Stimulated activated CD4-positive, alpha-beta T cell treated with anti-CD3 and anti-CD28 coated beads, TNF-alpha, amount 100 ng/mL, for 24 hours (primary cell): Measurements from ENCODE around the gene CASP2.

ENCODE experiments used
- DNase-seq, 3 experiments: peaks; one replicate each; pipeline ENCODE4 v3.0.0-alpha.2; 2020; ENCODE audit warnings: low read depth in 3 of 3

CASP2 gene

DNA sequence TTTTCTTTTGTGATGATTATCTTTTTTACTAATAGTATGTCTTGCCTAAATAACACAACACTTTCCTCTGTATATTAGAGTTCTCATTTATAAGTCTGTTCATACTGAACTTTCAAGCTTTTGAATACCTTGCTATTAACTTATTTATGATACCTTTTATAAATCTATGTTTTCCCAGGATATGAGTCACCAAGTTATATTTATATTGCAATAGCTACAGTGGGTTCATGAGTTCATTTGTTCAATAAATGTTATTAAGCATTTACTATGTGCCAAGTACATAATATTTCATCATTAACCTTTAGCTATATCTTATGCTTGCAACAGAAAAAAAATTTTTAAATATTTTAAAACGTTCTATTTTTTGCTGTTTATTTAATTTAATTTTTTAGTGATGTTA lies 46.1 kb downstream of the CASP2 start:
- DNase-seq = no peak

DNA sequence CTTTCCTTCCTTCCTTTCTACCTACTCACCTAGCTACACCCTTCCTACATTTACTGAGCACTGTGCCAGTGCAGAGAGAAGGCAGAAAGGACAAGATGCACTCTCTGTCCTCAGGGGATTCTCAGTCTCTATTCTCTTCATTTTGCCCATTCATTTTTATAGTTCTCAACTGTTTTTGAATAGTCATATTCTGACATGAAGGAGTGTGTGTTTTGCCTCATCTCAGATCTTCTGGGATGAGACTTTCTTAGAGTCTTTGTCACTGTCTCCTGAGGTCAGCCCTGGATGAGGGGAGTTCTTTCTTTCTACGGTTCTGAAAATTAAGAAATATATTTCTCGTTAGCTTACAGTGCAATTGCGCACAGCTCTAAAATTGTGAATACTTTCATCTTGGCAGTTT lies 49.1 kb downstream of the CASP2 start:
- DNase-seq = no peak

DNA sequence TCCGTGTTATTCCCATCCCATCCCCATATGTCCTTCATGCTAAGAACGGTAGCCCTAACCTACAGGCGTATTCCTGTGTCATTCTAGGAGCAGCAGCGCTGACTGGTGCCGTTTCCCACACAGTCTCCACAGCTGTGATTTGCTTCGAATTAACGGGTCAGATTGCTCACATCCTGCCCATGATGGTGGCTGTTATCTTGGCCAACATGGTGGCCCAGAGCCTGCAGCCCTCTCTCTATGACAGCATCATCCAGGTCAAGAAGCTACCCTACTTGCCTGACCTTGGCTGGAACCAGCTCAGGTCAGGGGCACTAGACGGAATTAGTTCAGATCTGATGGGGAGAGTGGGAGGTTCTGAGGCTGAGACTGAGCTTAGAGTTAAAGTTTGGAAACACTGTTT lies 53.7 kb downstream of the CASP2 start:
- DNase-seq = no peak

DNA sequence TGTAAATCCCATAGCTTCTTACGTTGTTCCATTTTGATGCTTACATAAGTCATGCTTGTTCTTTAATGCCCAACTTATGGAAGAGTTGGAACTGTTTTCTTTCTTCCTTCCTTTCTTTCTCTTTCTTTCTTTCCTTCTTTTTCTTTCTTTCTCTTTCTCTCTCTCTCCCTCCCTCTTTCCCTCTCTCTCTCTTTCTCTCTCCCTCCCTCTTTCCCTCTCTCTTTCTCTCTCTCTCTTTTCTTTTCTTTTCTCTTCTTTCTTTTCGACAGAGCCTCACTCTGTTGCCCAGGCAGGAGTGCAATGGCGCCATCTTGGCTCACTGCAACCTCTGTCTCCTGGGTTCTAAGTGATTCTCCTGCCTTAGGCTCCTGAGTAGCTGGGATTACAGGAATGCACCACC lies 55.4 kb downstream of the CASP2 start:
- DNase-seq = no peak

DNA sequence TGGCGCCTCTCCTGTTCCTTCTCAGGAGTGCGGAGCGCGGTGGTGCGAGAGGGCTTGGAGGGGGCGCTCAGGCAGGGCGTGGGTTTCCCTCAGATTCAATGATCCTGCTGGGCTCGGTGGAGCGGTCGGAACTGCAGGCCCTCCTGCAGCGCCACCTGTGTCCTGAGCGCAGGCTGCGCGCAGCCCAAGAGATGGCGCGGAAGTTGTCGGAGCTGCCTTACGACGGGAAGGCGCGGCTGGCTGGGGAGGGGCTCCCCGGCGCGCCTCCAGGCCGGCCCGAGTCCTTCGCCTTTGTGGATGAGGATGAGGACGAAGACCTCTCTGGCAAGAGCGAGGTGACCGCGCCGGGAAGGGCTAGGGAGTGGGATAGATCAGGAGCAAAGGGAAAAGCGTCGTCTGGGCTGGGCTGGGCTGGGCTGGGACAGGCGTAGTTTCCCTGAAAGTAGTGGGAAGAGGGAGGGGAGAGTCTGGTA lies 57.3 kb downstream of the CASP2 start:
- DNase-seq = peak; percentile 30 to 68 (median 39)

DNA sequence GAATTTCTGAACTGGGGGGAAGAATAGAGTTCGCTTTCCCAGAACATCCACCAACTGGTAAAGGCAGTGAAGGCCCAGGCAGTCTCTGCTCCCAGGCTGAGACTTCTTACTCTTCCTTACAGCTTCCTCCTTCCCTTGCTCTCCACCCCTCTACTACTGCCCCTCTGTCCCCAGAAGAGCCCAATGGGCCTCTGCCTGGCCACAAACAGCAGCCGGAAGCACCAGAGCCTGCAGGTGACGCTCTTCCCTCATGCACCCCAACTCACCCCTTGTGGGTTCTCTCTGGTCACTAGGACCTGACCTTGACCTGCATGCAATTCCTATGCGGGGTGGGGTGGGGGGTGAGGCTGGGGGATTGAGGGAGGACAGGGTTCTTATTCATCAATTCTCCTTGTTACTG lies 57.9 kb downstream of the CASP2 start:
- no peak for DNase-seq

DNA sequence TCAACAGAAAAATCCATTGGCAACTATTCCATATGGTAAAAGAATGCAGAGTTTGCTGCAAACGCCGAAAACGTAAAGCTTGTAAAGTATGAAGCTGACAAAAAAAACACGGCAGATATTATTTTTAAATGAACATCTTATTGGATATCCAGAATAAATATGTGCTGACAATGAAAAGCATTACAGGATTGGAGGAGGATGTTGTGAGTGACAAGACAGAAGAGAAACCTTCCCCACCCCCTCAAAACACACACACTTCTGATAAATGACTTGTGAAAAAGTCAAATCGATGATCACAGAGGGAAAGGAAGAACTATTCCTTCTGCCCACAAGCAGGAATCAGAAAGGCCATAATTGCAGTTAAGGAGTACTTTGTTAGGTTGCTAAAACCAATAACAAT lies 59.8 kb downstream of the CASP2 start:
- DNase-seq = no peak

DNA sequence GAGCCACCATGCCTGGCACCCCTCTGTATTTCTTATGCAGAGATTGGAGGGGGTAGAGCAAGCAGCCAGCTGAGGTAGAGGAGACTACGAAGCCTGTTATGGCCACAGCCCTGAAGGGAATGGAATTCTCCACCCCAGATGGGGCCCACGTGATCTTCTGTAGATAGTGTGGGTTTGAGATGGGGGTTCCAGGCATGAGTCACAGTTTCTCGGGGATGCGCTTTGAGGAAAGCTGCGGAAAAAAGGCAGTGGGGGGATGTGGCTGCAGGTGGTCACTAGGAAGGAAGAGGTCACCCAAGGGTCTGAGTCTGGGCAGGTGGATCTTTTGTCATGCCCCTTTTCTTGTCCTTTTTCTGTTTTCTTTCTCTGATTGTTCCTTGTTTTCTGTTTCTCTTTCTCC lies 62.9 kb downstream of the CASP2 start:
- DNase-seq = no peak

DNA sequence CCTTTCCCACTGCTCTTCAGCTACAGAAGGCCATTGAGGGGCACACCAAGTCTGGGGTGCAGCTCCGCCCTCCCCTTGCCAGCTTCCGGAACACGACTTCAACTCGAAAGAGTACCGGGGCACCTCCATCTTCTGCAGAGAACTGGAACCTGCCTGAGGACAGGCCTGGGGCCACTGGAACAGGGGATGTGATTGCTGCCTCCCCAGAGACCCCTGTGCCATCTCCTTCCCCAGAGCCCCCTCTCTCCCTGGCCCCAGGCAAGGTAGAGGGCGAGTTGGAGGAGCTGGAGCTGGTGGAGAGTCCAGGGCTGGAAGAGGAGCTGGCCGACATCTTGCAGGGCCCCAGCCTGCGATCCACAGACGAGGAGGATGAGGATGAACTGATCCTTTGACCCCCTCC lies 63.4 kb downstream of the CASP2 start:
- DNase-seq = no peak

DNA sequence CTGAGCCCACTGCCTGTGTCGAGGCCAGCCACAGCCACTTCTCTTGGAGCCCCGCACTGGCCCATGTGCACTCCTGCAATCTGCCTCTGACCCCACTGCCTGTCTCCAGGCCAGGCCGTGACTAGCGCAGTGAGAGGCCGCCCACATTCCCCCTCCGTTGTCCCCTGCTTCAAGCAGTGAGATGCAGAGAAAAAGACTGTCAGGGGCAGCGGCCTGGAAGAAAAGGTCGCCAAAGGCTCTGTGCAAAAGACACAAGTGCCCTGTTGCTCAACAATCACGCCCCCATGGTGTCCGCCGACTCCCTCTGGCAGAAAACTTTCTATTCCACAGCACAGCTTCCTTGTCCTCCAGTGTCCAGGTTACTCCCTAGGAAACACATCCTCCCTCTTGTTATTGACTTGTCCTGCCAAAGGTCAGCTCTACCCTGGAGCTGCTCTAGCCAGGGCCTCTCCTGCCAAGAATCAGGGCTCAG lies 64.4 kb downstream of the CASP2 start:
- DNase-seq = no peak

DNA sequence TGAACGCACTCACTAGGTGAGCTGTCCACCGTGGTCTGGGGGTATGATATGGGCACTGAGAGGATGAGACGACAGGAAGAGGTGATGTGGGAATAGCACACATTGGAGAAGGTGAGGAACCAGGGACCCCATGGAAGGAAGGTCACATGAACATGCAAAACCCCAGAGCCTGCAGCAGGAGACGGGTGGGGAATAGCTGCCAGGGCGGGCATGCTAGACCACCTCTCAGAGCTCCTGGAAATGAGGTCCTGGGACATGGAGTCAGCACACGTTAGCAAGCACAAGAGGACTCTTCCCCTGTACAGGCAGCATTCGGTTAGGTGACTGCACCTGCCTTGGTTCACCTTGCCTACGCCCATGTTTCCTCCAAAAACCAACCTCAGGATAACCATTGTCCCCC lies 66.2 kb downstream of the CASP2 start:
- no peak for DNase-seq

DNA sequence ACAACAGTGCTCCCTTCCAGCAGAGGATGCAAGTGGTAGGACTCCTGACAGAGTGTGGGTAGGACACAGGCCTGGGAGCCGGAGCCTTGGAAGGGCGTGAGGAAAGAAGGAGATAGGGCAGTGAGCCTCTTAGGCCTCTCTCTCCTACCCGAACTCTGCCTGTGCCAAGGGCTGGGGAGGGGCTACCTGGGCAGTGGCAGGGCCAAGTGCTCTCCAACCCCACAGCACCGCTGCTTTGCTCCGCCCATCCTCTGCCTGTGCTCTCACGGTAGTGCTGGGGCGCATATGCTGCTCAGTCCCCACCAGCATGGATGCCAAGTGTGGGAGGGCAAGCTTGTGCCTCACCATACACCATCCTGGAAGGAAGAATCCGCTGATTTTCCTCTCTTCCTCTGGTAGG lies 66.8 kb downstream of the CASP2 start:
- no peak for DNase-seq

DNA sequence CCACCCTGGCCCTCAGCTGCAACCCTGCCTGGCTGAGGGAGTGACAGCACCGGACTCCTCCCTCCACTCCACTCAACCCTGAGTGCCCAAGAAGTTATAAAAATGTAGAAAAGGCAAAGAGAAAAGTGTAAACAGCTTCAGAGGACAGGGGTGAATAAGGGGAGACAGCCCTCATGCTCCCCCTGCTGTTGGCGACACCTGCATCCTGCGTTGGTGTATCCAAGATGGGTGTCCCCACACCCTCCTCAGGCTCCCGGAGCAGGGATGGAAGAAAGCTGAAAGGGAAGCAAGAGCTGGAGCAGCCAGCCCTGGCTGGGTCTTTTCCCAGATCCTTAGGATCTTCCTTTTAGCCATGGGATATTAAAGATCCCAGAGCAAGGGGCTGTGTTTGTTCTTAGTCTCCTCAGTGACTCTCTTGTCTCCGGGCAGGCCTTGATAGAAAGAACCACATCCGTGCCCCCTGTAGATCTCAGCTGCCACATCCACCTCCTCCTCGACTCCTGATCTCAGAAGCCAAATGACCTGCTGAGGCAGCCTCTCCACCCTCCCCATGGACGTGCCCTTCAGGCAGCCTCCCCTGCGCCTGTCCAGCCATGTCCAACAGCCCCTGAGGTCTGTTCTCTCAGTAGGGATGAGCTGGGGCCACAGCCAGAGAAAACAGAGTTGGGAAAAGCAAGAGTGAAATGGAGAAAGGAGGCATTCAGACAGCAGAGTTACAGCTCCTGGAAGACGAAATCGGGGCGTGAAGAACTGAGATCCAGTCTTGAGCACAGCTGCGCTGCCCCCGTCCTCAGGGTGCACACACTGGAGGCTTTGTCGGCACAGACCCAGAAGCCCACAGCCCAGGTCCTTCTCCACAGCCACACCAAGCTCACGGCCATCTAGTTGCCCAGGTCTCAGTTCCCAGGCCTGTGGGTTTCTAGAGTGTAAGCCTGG lies 67.6 kb downstream of the CASP2 start:
- no peak for DNase-seq

DNA sequence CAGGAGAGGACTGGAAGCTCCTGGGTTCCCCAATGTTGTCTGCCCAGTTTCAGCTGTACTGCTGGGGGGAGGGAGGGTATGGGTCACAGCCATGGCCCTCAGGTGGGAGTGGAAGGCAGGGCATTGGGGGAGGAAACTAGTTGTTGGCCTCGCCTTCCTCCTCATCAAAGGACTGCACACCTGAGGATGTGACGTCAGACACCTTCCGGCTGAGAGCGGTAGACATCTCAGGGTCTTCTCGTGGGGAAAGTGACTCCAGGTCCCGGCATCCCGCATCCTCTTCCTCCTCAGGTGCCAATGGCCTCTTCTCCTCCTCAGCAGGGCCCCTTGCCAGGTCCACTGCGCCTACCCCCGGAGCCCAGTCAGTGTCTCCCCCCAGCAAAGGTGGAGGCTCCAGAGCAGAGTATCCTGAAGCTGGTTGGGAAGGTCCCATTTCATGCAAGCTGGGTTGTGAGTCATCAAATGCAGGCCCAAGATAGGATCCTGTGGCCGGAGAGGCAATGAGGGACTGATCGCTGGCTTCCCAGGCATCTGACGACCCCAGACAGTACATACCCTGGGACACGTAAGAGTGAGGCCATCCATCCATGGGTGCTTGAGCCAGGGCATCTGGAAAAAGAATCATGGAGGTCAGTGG lies 68.4 kb downstream of the CASP2 start:
- DNase-seq = no peak
